Kidney glomerular epithelial cell (primary cell): ENCODE results near the gene B3GNT8.
"Not testable (repeated sequence)": the region's sequence is repeated elsewhere in the genome, so short reads cannot be mapped to it uniquely, and the experiment has no call there.

ENCODE experiments used
- DNase-seq: peaks from one replicate; lab custom pipeline; 2025; lab: John Stamatoyannopoulos, UW

Gene B3GNT8

GRCh38 chr19:41414461-41414860 lies 12.7 kb downstream of the B3GNT8 start:
- DNase-seq, result no peak

- no peak for DNase-seq
Observed at GRCh38 chr19:41413947-41414346, 13.2 kb downstream of the B3GNT8 start.

DNA sequence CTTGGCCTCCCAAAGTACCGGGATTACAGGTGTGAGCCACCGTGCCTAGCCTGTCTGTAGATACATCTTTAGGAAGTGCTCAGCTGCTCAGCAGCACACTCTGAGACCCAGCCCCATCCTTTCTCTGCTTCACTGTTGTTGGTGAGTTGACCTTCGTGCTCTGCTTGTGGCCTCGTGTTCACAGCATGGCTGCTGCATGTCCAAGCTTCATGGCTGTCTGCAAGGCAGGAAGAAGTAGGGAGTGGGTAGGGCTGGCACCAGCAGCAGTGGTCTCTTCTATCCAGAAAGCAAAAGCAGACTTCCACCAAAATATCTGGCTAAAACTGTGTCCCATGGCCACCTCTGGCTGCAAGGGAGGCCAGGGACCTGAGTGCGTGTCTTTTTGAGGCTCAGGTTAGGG lies 14.2 kb downstream of the B3GNT8 start:
- DNase-seq, result no peak

GRCh38 chr19:41411968-41412265 lies 15.3 kb downstream of the B3GNT8 start:
- DNase-seq, result no peak

GRCh38 chr19:41411100-41411967 lies 15.8 kb downstream of the B3GNT8 start:
- DNase-seq, result no peak

GRCh38 chr19:41410336-41411054 lies 16.7 kb downstream of the B3GNT8 start:
- no peak for DNase-seq

DNA sequence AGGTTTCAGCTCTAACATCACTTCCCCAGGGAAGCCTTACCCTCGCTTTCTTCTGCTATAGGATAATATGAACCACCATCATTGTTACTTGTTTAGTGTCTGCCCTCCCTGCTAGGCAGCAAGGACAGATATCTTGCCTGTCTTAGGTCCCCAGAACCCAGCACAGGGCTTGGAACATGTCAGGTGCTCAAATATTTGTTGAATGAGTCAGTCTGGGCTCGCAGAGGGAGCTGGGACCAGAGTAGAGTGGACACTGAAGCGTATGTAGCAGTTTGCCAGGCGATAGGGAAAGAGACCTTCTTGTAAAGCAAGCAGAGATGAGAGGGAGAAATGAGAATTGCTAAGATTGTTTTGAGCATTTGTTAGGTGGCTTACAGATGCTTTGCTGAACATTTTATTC lies 17.9 kb downstream of the B3GNT8 start:
- DNase-seq, result peak; percentile 64

- not testable (repeated sequence) for DNase-seq
Observed at GRCh38 chr19:41408846-41409245, 18.3 kb downstream of the B3GNT8 start.

- DNase-seq, result no peak
Observed at GRCh38 chr19:41408256-41408655, 18.9 kb downstream of the B3GNT8 start.

- peak; percentile 78 for DNase-seq
Observed at GRCh38 chr19:41407271-41407670, 19.9 kb downstream of the B3GNT8 start.

DNA sequence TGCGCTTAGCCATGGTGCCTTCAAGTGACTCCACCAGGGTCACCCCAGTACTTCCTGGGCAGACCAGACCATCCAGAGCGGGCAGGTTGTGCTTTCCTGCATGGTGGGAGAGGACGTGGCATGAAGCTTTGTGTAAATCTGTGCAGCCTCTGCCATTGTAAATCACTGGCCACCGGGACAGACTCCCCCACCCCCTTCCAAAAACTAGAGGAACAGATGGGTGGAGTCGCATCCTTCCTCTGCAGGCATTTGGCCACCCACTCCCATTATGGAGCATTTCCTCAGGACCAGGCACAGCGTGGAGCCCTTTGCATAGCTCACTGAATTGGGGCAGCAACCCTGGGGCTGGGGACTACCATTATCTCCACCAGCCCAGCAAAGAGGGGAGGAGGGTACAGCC lies 21.4 kb downstream of the B3GNT8 start:
- DNase-seq, result no peak

DNA sequence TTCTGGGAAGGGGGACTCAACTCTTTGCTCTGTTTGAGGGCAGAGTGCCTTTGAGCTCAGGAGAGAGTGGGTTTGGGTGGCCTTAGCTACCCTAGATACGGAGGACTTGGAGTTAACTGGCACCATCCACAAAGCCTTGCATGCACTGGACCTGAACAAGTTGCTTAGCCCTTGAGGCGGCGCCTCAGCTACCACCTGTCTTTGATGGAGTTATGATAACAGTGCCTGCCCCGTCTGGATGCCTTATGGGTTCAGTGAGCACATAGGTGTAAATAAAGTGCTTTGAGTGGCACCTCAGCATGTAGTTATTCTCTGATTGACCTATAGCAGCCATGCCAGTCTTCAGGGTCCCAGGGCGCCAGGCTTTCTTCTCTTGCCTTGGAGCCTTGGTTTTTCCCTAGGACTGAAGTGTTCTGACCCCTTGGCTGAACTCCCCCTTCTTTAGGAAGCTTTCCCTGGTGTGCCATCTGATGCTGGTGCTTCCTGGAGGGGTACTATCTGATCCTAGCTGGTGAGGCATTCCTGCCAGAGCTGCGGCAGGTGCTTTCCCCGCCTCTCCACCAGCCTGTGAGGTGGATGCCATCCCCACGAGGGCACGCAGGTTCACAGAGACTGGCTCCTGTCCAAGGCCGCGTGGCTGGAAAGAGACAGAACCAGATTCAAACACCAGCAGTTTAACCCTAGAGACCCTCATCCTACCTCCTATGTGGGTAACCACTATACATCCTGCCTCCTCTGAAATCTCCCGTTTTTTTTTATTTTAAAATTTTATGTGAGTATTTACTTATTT lies 23.8 kb downstream of the B3GNT8 start:
- DNase-seq, result no peak

DNA sequence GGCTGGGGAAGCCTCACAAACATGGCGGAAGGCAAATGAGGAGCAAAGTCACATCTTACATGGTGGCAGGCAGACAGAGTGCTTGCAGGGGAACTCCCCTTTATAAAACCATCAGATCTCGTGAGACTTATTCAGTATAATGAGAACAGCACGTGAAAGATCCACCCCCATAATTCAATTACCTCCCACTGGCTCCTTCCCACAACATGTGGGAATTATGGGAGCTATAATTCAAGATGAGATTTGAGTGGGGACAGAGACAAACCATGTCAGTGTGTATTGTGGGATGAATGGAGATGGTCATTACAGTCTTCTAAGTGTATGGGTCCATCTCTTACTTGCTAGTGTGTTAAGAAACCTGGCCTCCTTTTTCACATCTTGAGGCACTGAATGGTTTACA lies 25.2 kb downstream of the B3GNT8 start:
- DNase-seq, result no peak

DNA sequence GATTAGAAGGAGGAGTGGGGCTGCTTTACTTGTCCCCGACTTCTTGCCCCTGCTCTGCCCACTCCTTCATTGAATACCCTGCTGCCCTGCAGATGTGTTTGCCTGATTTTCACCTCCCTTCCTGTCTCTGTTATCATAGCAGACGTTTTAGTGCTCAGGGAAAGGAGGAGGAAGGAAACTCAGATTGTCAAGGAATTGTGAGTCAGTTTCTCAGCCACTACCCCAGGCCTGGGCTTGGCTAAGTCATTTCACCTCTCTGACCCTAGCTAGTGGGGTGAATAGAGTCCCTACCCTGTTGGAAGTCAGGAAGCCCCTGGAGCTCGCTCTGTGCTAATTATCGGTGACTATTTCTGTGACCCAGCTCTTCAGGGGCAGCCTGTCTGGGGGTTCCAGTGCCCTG lies 25.7 kb downstream of the B3GNT8 start:
- no peak for DNase-seq

DNA sequence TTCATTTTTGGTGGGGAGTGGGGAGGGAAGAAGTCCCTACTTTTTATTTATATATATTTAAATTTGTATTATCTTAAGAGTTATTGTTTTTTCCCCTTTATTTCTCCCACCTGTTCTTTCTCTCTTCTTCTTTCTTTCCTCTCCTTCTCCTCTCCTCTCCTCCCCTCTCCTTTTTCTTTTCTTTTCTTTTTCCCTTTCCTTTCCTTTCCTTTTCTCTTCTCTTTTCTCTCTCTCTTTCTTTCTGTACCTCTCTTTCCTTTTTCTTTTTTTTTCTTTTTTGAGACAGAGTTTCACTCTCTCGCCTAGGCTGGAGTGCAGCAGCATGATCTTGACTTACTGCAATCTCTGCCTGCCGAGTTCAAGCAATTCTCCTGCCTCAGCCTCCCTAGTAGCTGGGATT lies 27.6 kb downstream of the B3GNT8 start:
- no peak for DNase-seq

- no peak for DNase-seq
Observed at GRCh38 chr19:41399091-41399490, 28.1 kb downstream of the B3GNT8 start.

GRCh38 chr19:41398598-41398997 lies 28.6 kb downstream of the B3GNT8 start:
- DNase-seq, result no peak

- peak; percentile 54 for DNase-seq
Observed at GRCh38 chr19:41398050-41398418, 29.1 kb downstream of the B3GNT8 start.

- DNase-seq, result peak; percentile 99
Observed at GRCh38 chr19:41397086-41398049, 29.8 kb downstream of the B3GNT8 start, which contains the start of the genes BCKDHA and EXOSC5. TSS of gene BCKDHA (plus strand) at chr19:41397818. CDS start at chr19:41397828, 10 bp downstream. TSS of gene EXOSC5 (minus strand) at chr19:41397359. CDS start at chr19:41397328, 31 bp downstream.

- no peak for DNase-seq
Observed at GRCh38 chr19:41395355-41395754, 31.8 kb downstream of the B3GNT8 start.

DNA sequence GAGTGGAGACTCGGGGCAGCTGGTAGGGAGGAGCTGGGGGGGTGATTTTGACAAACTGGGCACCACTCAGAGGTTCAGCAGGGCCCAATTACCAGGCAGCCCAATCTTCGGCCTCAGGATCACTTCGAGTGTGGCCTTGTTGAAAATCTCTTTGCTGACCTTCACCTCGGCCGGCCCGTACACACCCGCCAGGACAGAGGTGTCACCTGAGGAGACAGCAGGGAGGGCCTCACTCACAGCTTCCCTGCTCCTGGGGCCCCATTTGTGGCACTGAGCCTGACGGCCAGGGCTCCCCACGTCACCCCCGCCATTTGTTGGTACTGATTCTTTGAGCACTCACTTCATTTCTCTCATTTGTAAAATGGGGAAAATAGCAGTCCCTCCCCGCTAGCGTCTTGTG lies 34.4 kb downstream of the B3GNT8 start:
- no peak for DNase-seq
